K562 (cell line): ENCODE data around the gene AUNIP. TPM values are rescaled to one million over a fixed set of nuclear protein-coding genes. Genes with fewer than 3 reads are reported as not detected.

ENCODE experiments used
- ATAC-seq: fragments of 200-7000 bp; cut with Tn5 transposase; 3 replicates; pipeline ENCODE4 v1.9.1; 2020; ENCODE audit warnings: moderate library complexity
- BruUV-seq: library from RNA; stranded (reverse); fragments of 400-500 nt; replicated peaks from 2 replicates; lab custom pipeline; 2021; lab: Mats Ljungman, UMichigan
- CTCF ChIA-PET: fragments of 300-600 bp; formaldehyde crosslinking; extraction: SDS; loops from one replicate; lab custom pipeline; 2021; ENCODE audit warnings: low intra/inter-chr PET ratio; lab: Yijun Ruan, JAX
- POLR2A ChIA-PET: fragments of 300-600, 350-650 bp; sonication (Branson Sonifier 250); formaldehyde crosslinking; extraction: SDS; loops from one replicate; lab custom pipeline; 2021; ENCODE audit warnings: antibody characterized with exemption, inconsistent platforms; lab: Yijun Ruan, JAX
- DNase-seq, 4 experiments: peaks; one replicate each; pipeline versions ENCODE4 v3.0.0 to v3.0.0-alpha.2; 2011 to 2018; ENCODE audit warnings: low spot score in 3 of 4, mixed read lengths in 3 of 4; ENCODE audit errors: extremely low read depth in 1 of 4
- FAIRE-seq: peaks from 2 replicates; lab custom pipeline; 2011; peaks lifted over from hg19 to GRCh38; lab: Jason Lieb, UNC
- H2AFZ ChIP-seq: 2 replicates; pipeline ENCODE4 v1.6.0; 2011; ENCODE audit warnings: low read depth, low read length, control low read depth, inconsistent platforms
- H3K27ac ChIP-seq: fragments of 200-600 bp; 3 replicates; pipeline ENCODE4 v1.8.0; 2011; ENCODE audit warnings: low read depth, mild to moderate bottlenecking, control low read depth, inconsistent platforms, low read length, moderate library complexity, mixed read lengths; ENCODE audit errors: extremely low read depth
- H3K27me3 ChIP-seq, 2 experiments: fragments of 300-600 bp in 1 of 2; 2 replicates in 1 of 2; 3 replicates in 1 of 2; pipeline versions ENCODE4 v1.6.0 to v1.8.0; 2011; ENCODE audit warnings: inconsistent platforms in 2 of 2, low read length in 2 of 2, mild to moderate bottlenecking in 1 of 2, mixed read lengths in 1 of 2, moderate library complexity in 1 of 2; ENCODE audit not compliant: control insufficient read depth in 2 of 2, insufficient read depth in 2 of 2
- H3K36me3 ChIP-seq: fragments of 300-600 bp; 3 replicates; pipeline ENCODE4 v1.8.0; 2011; ENCODE audit warnings: mild to moderate bottlenecking, low read length, inconsistent platforms; ENCODE audit not compliant: control insufficient read depth, insufficient read depth
- H3K4me1 ChIP-seq, 2 experiments: fragments of 200-600 bp in 1 of 2; replicated peaks in 1 of 2; 2 replicates in 1 of 2; 3 replicates in 1 of 2; pipeline versions ENCODE4 v1.5.1 to v1.8.0; 2011; ENCODE audit warnings: inconsistent platforms in 2 of 2, low read length in 2 of 2, mild to moderate bottlenecking in 1 of 2, mixed read lengths in 1 of 2, moderate library complexity in 1 of 2; ENCODE audit not compliant: control insufficient read depth in 2 of 2, insufficient read depth in 2 of 2
- H3K4me2 ChIP-seq: 2 replicates; pipeline ENCODE4 v1.6.1; 2011; ENCODE audit warnings: low read length, control low read depth, inconsistent platforms, mixed read lengths; ENCODE audit not compliant: insufficient read depth
- H3K4me3 ChIP-seq: fragments of 200-600 bp; sonication (generic), shearing (Covaris generic); 2 replicates; pipeline ENCODE4 v1.5.1; 2016; ENCODE audit warnings: control low read depth, inconsistent platforms
- H3K79me2 ChIP-seq: fragments of 200-600 bp; 3 replicates; pipeline ENCODE4 v1.8.0; 2011; ENCODE audit warnings: low read length, inconsistent platforms; ENCODE audit not compliant: control insufficient read depth, insufficient read depth
- H3K9ac ChIP-seq, 2 experiments: 2 replicates each; pipeline versions ENCODE4 v1.6.0 to v1.6.1; 2011; ENCODE audit warnings: low read depth in 2 of 2, low read length in 2 of 2, control low read depth in 1 of 2, inconsistent platforms in 1 of 2, mild to moderate bottlenecking in 1 of 2, mixed read lengths in 1 of 2; ENCODE audit not compliant: insufficient read depth in 1 of 2
- H3K9me1 ChIP-seq: one replicate; pipeline ENCODE4 v1.6.0; 2011; ENCODE audit warnings: inconsistent platforms, mild to moderate bottlenecking, low read length, moderate library complexity; ENCODE audit not compliant: control insufficient read depth, insufficient read depth
- H3K9me3 ChIP-seq: replicated peaks from 2 replicates; pipeline ENCODE4 v1.5.1; 2011; ENCODE audit warnings: low read depth, low read length, inconsistent platforms; ENCODE audit not compliant: control insufficient read depth, insufficient read depth
- H4K20me1 ChIP-seq: replicated peaks from 2 replicates; pipeline ENCODE4 v1.6.1; 2011; ENCODE audit warnings: low read length, inconsistent platforms, mixed read lengths; ENCODE audit not compliant: control insufficient read depth, insufficient read depth
- CEBPG ChIP-seq, 3 experiments: fragments of 200-800 bp in 1 of 3; sonication (Bioruptor generic) in 1 of 3; sonication (generic) in 1 of 3; formaldehyde crosslinking in 1 of 3; IDR thresholded peaks in 2 of 3; conservative IDR thresholded peaks in 1 of 3; 2 replicates each; pipeline versions ENCODE4 v1.6.1 to v1.8.0; 2016 to 2022; ENCODE audit warnings: missing compliant biosample characterization in 2 of 3, missing genetic modification characterization in 2 of 3, mild to moderate bottlenecking in 1 of 3, missing genetic modification reagents in 1 of 3
- JUND ChIP-seq, 2 experiments: IDR thresholded peaks; 2 replicates in 1 of 2; 3 replicates in 1 of 2; pipeline ENCODE4 v1.6.1; 2011; ENCODE audit warnings: borderline replicate concordance in 2 of 2, low read depth in 2 of 2, low read length in 2 of 2, improper control_type of control experiment in 1 of 2, missing biosample characterization in 1 of 2, missing genetic modification characterization in 1 of 2, missing genetic modification reagents in 1 of 2
- ZNF384 ChIP-seq: IDR thresholded peaks from 2 replicates; pipeline ENCODE4 v1.6.1; 2012; ENCODE audit warnings: low read depth, low read length, improper control_type of control experiment
- WGBS: fragments of 100-300 bp; shearing (Covaris generic); methylation state at CpG from one replicate; pipeline ENCODE4 v1.1.6; 2016; ENCODE audit warnings: low coverage, mixed read lengths; ENCODE audit not compliant: insufficient coverage; ENCODE audit errors: missing lambda C conversion rate; 5-methylcytosine and 5-hydroxymethylcytosine counted together
- in situ Hi-C: fragments of 300-500 bp; cut with MboI; formaldehyde crosslinking; loops from 4 replicates; pipeline ENCODE4 v1.15.0; 2018; ENCODE audit warnings: inconsistent platforms, mixed read lengths
- intact Hi-C: fragments of 100-400 bp; cut with micrococcal nuclease; formaldehyde crosslinking; loops from 2 replicates; pipeline ENCODE4 v1.14.2; 2022
- polyA plus RNA-seq, 8 experiments: library from polyadenylated mRNA; depleted of rRNA in 4 of 8; stranded (reverse) in 5 of 8; unstranded in 3 of 8; fragments of >200 nt; fragmentation: Nextera tagmentation in 2 of 8; fragmentation: Illumina TruSeq in 1 of 8; extraction: Ambion mirVana in 2 of 8; extraction: Trizol in 1 of 8; gene quantifications; 2 replicates each; pipeline versions ENCODE4 v1.2.1 to v1.2.3, GENCODE V29; 2011 to 2014; ENCODE audit warnings: inconsistent platforms in 1 of 8, missing spikeins in 1 of 8
- total RNA-seq, 7 experiments: library from RNA; depleted of rRNA in 6 of 7; stranded (reverse); fragments of >200 nt in 6 of 7; fragmentation: Illumina TruSeq in 2 of 7; extraction: Trizol in 2 of 7; gene quantifications; 2 replicates each; pipeline versions ENCODE4 v1.2.1 to v1.2.3, GENCODE V29; 2011 to 2021; ENCODE audit warnings: low replicate concordance in 1 of 7

AUNIP gene
- total and polyA plus RNA-seq, 9 of the 15 experiments (the other 6 are each of a cell fraction or from before 2014, with no cell fraction given): 12.1 to 53.8 (median 47.1) TPM

- Histone ChIP-seq H3K27me3 (peaks cover 35 to 67% of the 10 kb centered on the region in 2 experiments), H3K9ac (no peak overlapping the region)
- DNase-seq: no peak
- no TSS peak for BruUV-seq
- 14% methylated on average over 7 of the region's 7 CpGs for WGBS
- TF ChIP-seq CEBPG (CRISPR knock-in tag; IDR thresholded peaks at IDR 0.05) (no peak), CEBPG (tag; conservative IDR thresholded peaks at IDR 0.05 in 1 of 2, IDR thresholded peaks at IDR 0.05 in 1 of 2) (peak; percentile 46 to 54; a peak in 3 of 4 replicates), JUND (IDR thresholded peaks at IDR 0.05; ENCODE audit: borderline replicate concordance, low read depth, low read length) (no peak), JUND (tag; IDR thresholded peaks at IDR 0.05; ENCODE audit: borderline replicate concordance, low read depth, low read length) (no peak), ZNF384 (peak; percentile 20; the same call in 1 of the 2 replicates)
- TF ChIP-seq, all 486 proteins: peak for 2
- H3K4me2 ChIP-seq: no peak overlapping the region
- in situ Hi-C loops (loop anchor here (5.0 kb wide), 1 partner anchor 51 kb away; no protein-coding TSS in a partner anchor), intact Hi-C loops (loop anchor here (10.0 kb wide), 1 partner anchor 49 kb away; no protein-coding TSS in a partner anchor)
- H3K9me1 ChIP-seq: no peaks in the 10 kb centered on the region
- no peaks in the 10 kb centered on the region for H3K79me2 ChIP-seq
- no peak overlapping the region for H3K27ac ChIP-seq
- H2AFZ ChIP-seq: no peak overlapping the region
- no peak overlapping the region for H3K4me3 ChIP-seq
- H4K20me1 ChIP-seq: no peaks in the 10 kb centered on the region
- H3K36me3 ChIP-seq: no peaks in the 10 kb centered on the region
- ATAC-seq (no peak), FAIRE-seq (no peak)
- ChIA-PET CTCF (interaction anchor here (0.7 kb wide), 1 partner anchor 39 kb away, joined by 3 read pairs; no protein-coding TSS in a partner anchor), POLR2A (interaction anchor here (1.3 to 1.9 kb wide), 2 partner anchors 9 to 11 kb away, joined by 4 to 6 read pairs; no protein-coding TSS in a partner anchor)
- H3K4me1 ChIP-seq: peaks cover 0 to 4% of the 10 kb centered on the region in 2 experiments; a peak in 1 of 5 replicates
- H3K9me3 ChIP-seq: no peaks in the 10 kb centered on the region
Measured at GRCh38 chr1:25793585-25794170, 65.6 kb downstream of the AUNIP start.
